GM12878 (cell line): Measurements from ENCODE around the gene NAP1L4. TPM values are rescaled to one million over a fixed set of nuclear protein-coding genes. Genes with fewer than 3 reads are reported as not detected.

Experiments
- ATAC-seq: fragments of 200-7000 bp; cut with Tn5 transposase; 3 replicates; pipeline ENCODE4 v1.9.1; 2020; ENCODE audit warnings: mild to moderate bottlenecking, moderate library complexity
- BruUV-seq: library from RNA; stranded (reverse); fragments of 400-500 nt; replicated peaks from 2 replicates; lab custom pipeline; 2021; lab: Mats Ljungman, UMichigan
- CTCF ChIA-PET: fragments of 300-600 bp; sonication (Branson Sonifier 250); formaldehyde crosslinking; extraction: SDS; loops from one replicate; lab custom pipeline; 2021; ENCODE audit warnings: inconsistent platforms; lab: Yijun Ruan, JAX
- POLR2A ChIA-PET: fragments of 350-600 bp; formaldehyde crosslinking; extraction: SDS; loops from one replicate; lab custom pipeline; 2021; ENCODE audit warnings: inconsistent platforms; lab: Charles Lee
- RAD21 ChIA-PET: fragments of 300-600 bp; sonication (Branson Sonifier 250); formaldehyde crosslinking; loops from one replicate; lab custom pipeline; 2023; ENCODE audit warnings: antibody characterized with exemption; ENCODE audit not compliant: unreplicated experiment; lab: Charles Lee
- SMC1A ChIA-PET: fragments of 300-600 bp; sonication (Branson Sonifier 250); formaldehyde crosslinking; loops from one replicate; lab custom pipeline; 2023; ENCODE audit not compliant: unreplicated experiment, uncharacterized antibody; lab: Charles Lee
- DNase-seq: peaks from one replicate; pipeline ENCODE4 v3.0.0-alpha.2; 2011; ENCODE audit warnings: low read depth, low spot score
- FAIRE-seq: peaks from 3 replicates; lab custom pipeline; 2011; peaks lifted over from hg19 to GRCh38; lab: Jason Lieb, UNC
- H2AFZ ChIP-seq: 2 replicates; pipeline ENCODE4 v1.6.0; 2011; ENCODE audit warnings: low read depth, low read length, control low read depth; ENCODE audit not compliant: control insufficient read depth
- H3K27ac ChIP-seq: 2 replicates; pipeline ENCODE4 v1.5.1; 2011; ENCODE audit warnings: control low read depth; ENCODE audit not compliant: control insufficient read depth, insufficient read depth
- H3K27me3 ChIP-seq, 2 experiments: replicated peaks in 1 of 2; 2 replicates each; pipeline versions ENCODE4 v1.6.0 to v1.6.1; 2011; ENCODE audit warnings: low read length in 1 of 2; ENCODE audit not compliant: control insufficient read depth in 2 of 2, insufficient read depth in 2 of 2
- H3K36me3 ChIP-seq, 2 experiments: 2 replicates each; pipeline ENCODE4 v1.5.1; 2011; ENCODE audit warnings: low read length in 1 of 2; ENCODE audit not compliant: control insufficient read depth in 2 of 2, insufficient read depth in 2 of 2
- H3K4me1 ChIP-seq: 2 replicates; pipeline ENCODE4 v1.6.1; 2011; ENCODE audit warnings: mild to moderate bottlenecking, low read length, moderate library complexity, mixed read lengths; ENCODE audit not compliant: control insufficient read depth, insufficient read depth
- H3K4me2 ChIP-seq: 2 replicates; pipeline ENCODE4 v1.6.0; 2011; ENCODE audit warnings: control low read depth; ENCODE audit not compliant: control insufficient read depth, insufficient read depth
- H3K4me3 ChIP-seq: fragments of 200-600 bp; sonication (generic); 2 replicates; pipeline ENCODE4 v1.5.1; 2016
- H3K79me2 ChIP-seq: 2 replicates; pipeline ENCODE4 v1.6.0; 2011; ENCODE audit warnings: low read length; ENCODE audit not compliant: control insufficient read depth, insufficient read depth
- H3K9ac ChIP-seq: 2 replicates; pipeline ENCODE4 v1.8.0; 2011; ENCODE audit warnings: low read length, control low read depth, mixed read lengths; ENCODE audit not compliant: control insufficient read depth, insufficient read depth
- H3K9me3 ChIP-seq: replicated peaks from 3 replicates; pipeline ENCODE4 v1.5.1; 2011; ENCODE audit warnings: mild to moderate bottlenecking, low read length; ENCODE audit not compliant: control insufficient read depth, insufficient read depth
- H4K20me1 ChIP-seq: 2 replicates; pipeline ENCODE4 v1.6.0; 2011; ENCODE audit not compliant: control insufficient read depth, insufficient read depth
- CBX5 ChIP-seq: sonication (generic); IDR thresholded peaks from 2 replicates; pipeline ENCODE4 v1.6.1; 2016; ENCODE audit warnings: low read depth, moderate library complexity, mild to moderate bottlenecking, inconsistent platforms
- CHD2 ChIP-seq: IDR thresholded peaks from 2 replicates; pipeline ENCODE4 v1.6.1; 2011; ENCODE audit warnings: low read depth, low read length, improper control_type of control experiment, borderline replicate concordance
- CHD4 ChIP-seq: fragments of 200-600 bp; sonication (generic); IDR thresholded peaks from 2 replicates; pipeline ENCODE4 v1.6.1; 2016; ENCODE audit warnings: mild to moderate bottlenecking
- IKZF1 ChIP-seq: fragments of 450-650 bp; conservative IDR thresholded peaks from 2 replicates; pipeline ENCODE4 v1.6.1; 2017; ENCODE audit warnings: antibody characterized with exemption, mild to moderate bottlenecking
- IRF5 ChIP-seq: fragments of 450-650 bp; IDR thresholded peaks from 2 replicates; pipeline ENCODE4 v1.6.1; 2017; ENCODE audit warnings: borderline replicate concordance
- MAX ChIP-seq: IDR thresholded peaks from 2 replicates; pipeline ENCODE4 v1.6.1; 2012; ENCODE audit warnings: low read depth, low read length, improper control_type of control experiment
- MXI1 ChIP-seq: fragments of 150-350 bp; IDR thresholded peaks from 2 replicates; pipeline ENCODE4 v1.6.1; 2011; ENCODE audit warnings: low read depth, mild to moderate bottlenecking, inconsistent platforms, low read length, improper control_type of control experiment
- PAX8 ChIP-seq: fragments of 450-650 bp; IDR thresholded peaks from 2 replicates; pipeline ENCODE4 v1.6.1; 2017; ENCODE audit warnings: mild to moderate bottlenecking, moderate library complexity
- RCOR1 ChIP-seq: conservative IDR thresholded peaks from 2 replicates; pipeline ENCODE4 v1.6.1; 2012; ENCODE audit warnings: low read depth, low read length, improper control_type of control experiment
- SKIL ChIP-seq: fragments of 450-650 bp; IDR thresholded peaks from 2 replicates; pipeline ENCODE4 v1.6.1; 2017; ENCODE audit warnings: mild to moderate bottlenecking, low read depth, inconsistent platforms; ENCODE audit not compliant: poor library complexity, severe bottlenecking
- SMAD5 ChIP-seq: IDR thresholded peaks from 2 replicates; pipeline ENCODE4 v1.6.1; 2016; ENCODE audit warnings: antibody characterized with exemption, low read depth
- TBL1XR1 ChIP-seq: IDR thresholded peaks from 2 replicates; pipeline ENCODE4 v1.6.1; 2012; ENCODE audit warnings: low read depth, low read length, improper control_type of control experiment
- YBX1 ChIP-seq: fragments of 450-650 bp; IDR thresholded peaks from 2 replicates; pipeline ENCODE4 v1.6.1; 2016; ENCODE audit warnings: antibody characterized with exemption
- WGBS: methylation state at CpG from one replicate; pipeline ENCODE4 v1.1.6; 2016; ENCODE audit warnings: low lambda C conversion rate; ENCODE audit not compliant: insufficient replicate concordance, insufficient coverage; ENCODE audit errors: missing lambda C conversion rate; 5-methylcytosine and 5-hydroxymethylcytosine counted together
- in situ Hi-C: fragments of 300-500 bp; cut with MboI; formaldehyde crosslinking; loops from 9 replicates; pipeline ENCODE4 v1.14.3; 2018; ENCODE audit warnings: mixed read lengths
- intact Hi-C: fragments of 100-400 bp; cut with micrococcal nuclease; formaldehyde crosslinking; loops from one replicate; pipeline ENCODE4 v1.14.2; 2022; ENCODE audit not compliant: unreplicated experiment
- polyA plus RNA-seq, 11 experiments: library from polyadenylated mRNA; depleted of rRNA in 4 of 11; unstranded in 6 of 11; stranded (reverse) in 5 of 11; fragments of >200 nt; fragmentation: Nextera tagmentation in 4 of 11; fragmentation: Illumina TruSeq in 1 of 11; extraction: Ambion mirVana in 4 of 11; extraction: Trizol in 1 of 11; gene quantifications; 1 replicate in 1 of 11; 2 replicates in 10 of 11; pipeline versions ENCODE4 v1.2.1 to v1.2.3, GENCODE V29; 2011 to 2016; ENCODE audit warnings: inconsistent platforms in 2 of 11, missing spikeins in 2 of 11, low read depth in 1 of 11
- total RNA-seq, 4 experiments: library from RNA; depleted of rRNA in 3 of 4; stranded (reverse); fragments of >200 nt in 3 of 4; fragmentation: Illumina TruSeq in 1 of 4; extraction: Trizol in 1 of 4; gene quantifications; 2 replicates each; pipeline versions ENCODE4 v1.2.1 to v1.2.3, GENCODE V29; 2013 to 2021

The NAP1L4 gene
- total and polyA plus RNA-seq, 10 of the 15 experiments (the other 5 are each of a cell fraction or from before 2014, with no cell fraction given): 24.8 to 198 (median 114) TPM

- ChIA-PET POLR2A (no interaction called here), SMC1A (no interaction called here), CTCF (no interaction called here), RAD21 (no interaction called here)
- TF ChIP-seq YBX1 (no peak), CHD4 (no peak), PAX8 (no peak)
- Histone ChIP-seq H2AFZ (no peak overlapping the region), H3K27me3 (no peaks in the 10 kb centered on the region), H3K4me2 (no peak overlapping the region), H3K27ac (no peak overlapping the region), H3K79me2 (no peaks in the 10 kb centered on the region), H3K4me1 (no peaks in the 10 kb centered on the region), H3K36me3 (no peaks in the 10 kb centered on the region), H4K20me1 (no peaks in the 10 kb centered on the region), H3K9me3 (no peaks in the 10 kb centered on the region; the same call in 2 of the 3 replicates), H3K4me3 (no peak overlapping the region), H3K9ac (no peak overlapping the region)
- in situ Hi-C loops: no loop called here
- FAIRE-seq (no peak), ATAC-seq (no peak), DNase-seq (no peak)
- intact Hi-C loops: no loop called here
- BruUV-seq: TSS peak; percentile 67
- WGBS: 70% methylated on average over 11 of the region's 13 CpGs
These were observed 81.7 kb downstream of the NAP1L4 start for GRCh38 chr11:2910401-2910955.

- ATAC-seq (no peak), FAIRE-seq (no peak), DNase-seq (no peak)
- in situ Hi-C loops: no loop called here
- Histone ChIP-seq H3K36me3 (no peaks in the 10 kb centered on the region), H3K79me2 (no peaks in the 10 kb centered on the region), H3K9me3 (no peaks in the 10 kb centered on the region; the same call in 2 of the 3 replicates), H3K27ac (no peak overlapping the region), H3K4me2 (no peak overlapping the region), H4K20me1 (no peaks in the 10 kb centered on the region), H2AFZ (no peak overlapping the region), H3K9ac (no peak overlapping the region), H3K4me3 (no peak overlapping the region), H3K4me1 (no peaks in the 10 kb centered on the region), H3K27me3 (no peaks in the 10 kb centered on the region)
- BruUV-seq: no TSS peak
- intact Hi-C loops: no loop called here
- ChIA-PET SMC1A (no interaction called here), RAD21 (no interaction called here), POLR2A (no interaction called here), CTCF (no interaction called here)
- WGBS: 72% methylated on average over 36 of the region's 78 CpGs
- TF ChIP-seq IKZF1: no peak
- TF ChIP-seq SMAD5: no peak
- no peak for TF ChIP-seq MAX
- TF ChIP-seq IRF5: no peak
- TF ChIP-seq TBL1XR1: no peak
- no peak for TF ChIP-seq CBX5
- TF ChIP-seq MXI1: no peak
- TF ChIP-seq CHD4: no peak
- TF ChIP-seq CHD2: no peak
- TF ChIP-seq RCOR1: no peak
- no peak for TF ChIP-seq SKIL
These were observed 82.8 kb downstream of the NAP1L4 start for GRCh38 chr11:2909133-2909902.
